GM20000 (cell line): ENCODE measurements around the gene ECI1.
A peak's percentile ranks its signal among the peaks of the same experiment; 100 is the strongest.
"Not testable (repeated sequence)": the region's sequence is repeated elsewhere in the genome, so short reads cannot be mapped to it uniquely, and the experiment has no call there.

Experiments
- DNase-seq: peaks from one replicate; pipeline ENCODE4 v3.0.0; 2012; ENCODE audit warnings: low spot score
- TF ChIP-seq, protein P1 (sequence below): IDR thresholded peaks from 2 replicates; pipeline ENCODE4 v1.5.1; 2012; ENCODE audit warnings: mild to moderate bottlenecking, control low read depth; ENCODE audit errors: extremely low read depth, missing control alignments

ECI1 gene

GRCh38 chr16:2205104-2205966, 46.1 kb downstream of the ECI1 start, which contains the start of gene MLST8:
Gene MLST8, plus strand, starts transcription at chr16:2205454. Its CDS starts 632 bp downstream, at chr16:2206086.
- TF ChIP-seq, protein P1, sequence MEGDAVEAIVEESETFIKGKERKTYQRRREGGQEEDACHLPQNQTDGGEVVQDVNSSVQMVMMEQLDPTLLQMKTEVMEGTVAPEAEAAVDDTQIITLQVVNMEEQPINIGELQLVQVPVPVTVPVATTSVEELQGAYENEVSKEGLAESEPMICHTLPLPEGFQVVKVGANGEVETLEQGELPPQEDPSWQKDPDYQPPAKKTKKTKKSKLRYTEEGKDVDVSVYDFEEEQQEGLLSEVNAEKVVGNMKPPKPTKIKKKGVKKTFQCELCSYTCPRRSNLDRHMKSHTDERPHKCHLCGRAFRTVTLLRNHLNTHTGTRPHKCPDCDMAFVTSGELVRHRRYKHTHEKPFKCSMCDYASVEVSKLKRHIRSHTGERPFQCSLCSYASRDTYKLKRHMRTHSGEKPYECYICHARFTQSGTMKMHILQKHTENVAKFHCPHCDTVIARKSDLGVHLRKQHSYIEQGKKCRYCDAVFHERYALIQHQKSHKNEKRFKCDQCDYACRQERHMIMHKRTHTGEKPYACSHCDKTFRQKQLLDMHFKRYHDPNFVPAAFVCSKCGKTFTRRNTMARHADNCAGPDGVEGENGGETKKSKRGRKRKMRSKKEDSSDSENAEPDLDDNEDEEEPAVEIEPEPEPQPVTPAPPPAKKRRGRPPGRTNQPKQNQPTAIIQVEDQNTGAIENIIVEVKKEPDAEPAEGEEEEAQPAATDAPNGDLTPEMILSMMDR, result no peak
- peak; percentile 99 for DNase-seq

- DNase-seq, result no peak
- TF ChIP-seq, protein P1, result no peak
Observed at GRCh38 chr16:2204416-2205103, 46.8 kb downstream of the ECI1 start.

- not testable (repeated sequence) for DNase-seq
Observed at GRCh38 chr16:2203119-2203688, 48.2 kb downstream of the ECI1 start.

- TF ChIP-seq, protein P1, result no peak
- no peak for DNase-seq
Observed at GRCh38 chr16:2200313-2200712, 51.1 kb downstream of the ECI1 start.

- TF ChIP-seq, protein P1, result no peak
- no peak for DNase-seq
Observed at GRCh38 chr16:2199621-2200139, 51.7 kb downstream of the ECI1 start.

- no peak for DNase-seq
- TF ChIP-seq, protein P1, result no peak
Observed at GRCh38 chr16:2199095-2199494, 52.3 kb downstream of the ECI1 start.

DNA sequence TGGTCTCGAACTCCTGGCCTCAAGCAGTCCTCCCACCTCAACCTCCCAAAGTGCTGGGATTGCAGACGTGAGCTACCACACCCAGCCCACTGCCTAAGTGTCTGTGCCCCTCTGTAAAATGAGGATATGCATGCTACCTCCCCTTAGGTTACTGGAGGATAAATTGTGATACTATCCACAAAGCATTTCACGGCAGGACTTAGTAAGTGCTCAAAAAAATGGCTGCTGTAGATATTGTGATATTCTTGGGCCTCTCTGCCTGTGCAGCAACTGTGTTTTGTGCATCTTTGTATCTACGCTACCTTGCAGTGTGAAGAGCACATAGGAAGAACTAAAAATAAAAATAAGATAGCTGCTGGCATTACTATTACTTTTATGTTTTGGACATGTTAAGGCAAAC, 53.1 kb downstream of the ECI1 start:
- DNase-seq, result no peak
- TF ChIP-seq, protein P1, result no peak
